EH (cell line): ENCODE measurements around the gene FAM219A.
A peak's percentile ranks its signal among the peaks of the same experiment; 100 is the strongest.
"Not testable (repeated sequence)": the region's sequence is repeated elsewhere in the genome, so short reads cannot be mapped to it uniquely, and the experiment has no call there.

Source experiments
- DNase-seq: peaks from one replicate; pipeline ENCODE4 v3.0.0-alpha.2; 2015; ENCODE audit warnings: low read depth

The FAM219A gene

DNA sequence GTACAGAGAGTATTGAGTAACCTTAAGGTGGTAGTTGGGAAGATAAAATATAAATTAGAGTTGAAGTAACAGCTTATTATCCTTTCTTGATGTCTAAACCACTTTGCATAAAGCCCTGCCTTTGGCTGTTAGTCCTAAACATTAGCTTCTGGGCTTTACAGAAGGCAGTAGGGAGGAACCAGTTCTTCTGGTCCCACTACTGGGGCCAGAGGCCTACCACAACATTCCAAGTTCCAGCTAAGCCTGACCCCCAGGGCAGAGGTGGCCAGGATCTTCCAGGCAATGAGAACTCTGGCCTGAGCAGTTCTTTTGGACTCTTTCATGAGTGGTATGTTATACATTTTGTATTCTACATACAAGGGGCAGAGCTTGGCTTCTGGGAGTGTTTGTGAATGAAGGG is 26.3 kb upstream of the FAM219A start:
- DNase-seq: no peak

DNA sequence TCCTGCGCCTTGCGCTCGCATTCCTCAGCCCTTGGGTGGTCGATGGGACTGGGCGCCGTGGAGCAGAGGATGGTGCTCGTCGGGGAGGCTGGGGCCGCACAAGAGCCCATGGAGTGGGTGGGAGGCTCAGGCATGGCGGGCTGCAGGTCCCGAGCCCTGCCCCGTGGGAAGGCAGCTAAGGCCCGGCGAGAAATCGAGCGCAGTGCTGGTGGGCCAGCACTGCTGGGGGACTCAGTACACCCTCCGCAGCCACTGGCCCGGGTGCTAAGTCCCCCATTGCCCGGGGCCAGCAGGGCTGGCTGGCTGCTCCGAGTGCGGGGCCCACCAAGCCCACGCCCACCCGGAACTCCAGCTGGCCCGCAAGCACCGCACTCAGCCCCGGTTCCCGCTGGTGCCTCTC is 24.4 kb upstream of the FAM219A start:
- DNase-seq: not testable (repeated sequence)

DNA sequence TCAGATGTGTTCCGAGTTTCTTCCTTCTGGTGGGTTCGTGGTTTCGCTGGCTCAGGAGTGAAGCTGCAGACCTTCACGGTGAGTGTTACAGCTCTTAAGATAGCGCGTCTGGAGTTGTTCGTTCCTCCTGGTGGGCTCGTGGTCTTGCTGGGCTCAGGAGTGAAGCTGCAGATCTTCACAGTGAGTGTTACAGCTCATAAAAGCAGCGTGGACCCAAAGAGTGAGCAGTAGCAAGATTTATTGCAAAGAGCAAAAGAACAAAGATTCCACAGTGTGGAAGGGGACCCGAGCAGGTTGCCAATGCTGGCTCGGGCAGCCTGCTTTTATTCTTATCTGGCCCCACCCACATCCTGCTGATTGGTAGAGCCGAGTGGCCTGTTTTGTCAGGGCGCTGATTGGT is 23.2 kb upstream of the FAM219A start:
- not testable (repeated sequence) for DNase-seq

DNA sequence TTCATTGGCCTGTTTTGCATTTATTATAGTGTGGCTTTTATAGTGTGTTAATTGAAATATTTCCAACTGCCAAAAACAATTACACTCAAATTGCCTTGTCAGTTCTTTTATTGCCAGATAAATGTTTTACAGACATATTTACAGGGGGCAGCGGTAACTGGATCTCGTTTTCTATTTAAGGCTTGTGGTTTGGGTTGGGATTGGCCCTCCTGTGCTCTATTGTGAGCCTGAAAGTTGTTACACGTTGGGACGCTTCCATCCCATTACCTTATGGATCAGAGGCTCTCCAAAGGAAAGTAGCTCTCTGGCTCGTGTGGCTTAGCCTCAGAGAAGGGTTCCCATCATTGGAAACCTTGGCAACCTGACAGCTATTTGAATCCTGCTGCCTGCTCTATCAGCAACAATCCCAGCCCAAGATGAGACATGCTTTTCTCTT is 21.1 kb upstream of the FAM219A start:
- DNase-seq: no peak

DNA sequence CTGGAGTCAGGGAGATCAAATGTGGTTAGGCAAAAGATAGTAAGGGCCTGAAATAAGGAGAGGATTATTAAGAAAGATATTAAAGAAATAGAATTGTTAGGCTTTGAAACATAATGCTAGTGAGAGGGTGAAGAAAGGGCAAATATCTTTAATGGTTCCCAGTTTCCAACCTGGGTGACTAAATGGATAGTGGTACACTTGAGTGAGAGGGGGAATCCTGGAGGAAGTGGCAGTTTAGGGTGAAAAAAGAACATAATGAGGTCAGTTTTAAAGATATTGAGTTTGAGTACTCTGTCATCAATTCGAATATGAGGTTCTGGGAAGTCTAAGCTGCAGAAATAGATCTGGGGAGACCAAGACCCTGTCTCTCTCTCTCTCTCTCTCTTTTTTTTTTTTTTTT is 19.2 kb upstream of the FAM219A start:
- DNase-seq: no peak

DNA sequence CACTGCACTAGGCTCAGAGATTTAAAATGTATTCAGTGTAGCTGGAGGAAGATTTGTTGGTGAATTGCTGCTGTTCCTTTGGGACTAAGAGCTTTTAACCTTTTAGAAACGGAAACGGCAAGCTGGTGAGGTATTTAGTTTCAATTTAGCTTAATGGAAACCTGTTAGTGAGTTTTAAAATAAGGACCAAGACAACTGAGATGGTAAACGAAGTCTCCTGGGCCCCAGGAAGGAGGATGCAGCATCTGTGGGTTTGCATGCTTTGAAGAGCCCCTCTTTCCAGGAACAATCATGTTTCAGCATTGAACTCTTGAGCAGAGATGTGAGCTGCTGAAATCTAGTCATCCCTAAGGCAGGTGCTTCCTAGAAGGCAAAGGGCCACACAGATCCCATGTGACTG is 16.7 kb upstream of the FAM219A start:
- DNase-seq: no peak

DNA sequence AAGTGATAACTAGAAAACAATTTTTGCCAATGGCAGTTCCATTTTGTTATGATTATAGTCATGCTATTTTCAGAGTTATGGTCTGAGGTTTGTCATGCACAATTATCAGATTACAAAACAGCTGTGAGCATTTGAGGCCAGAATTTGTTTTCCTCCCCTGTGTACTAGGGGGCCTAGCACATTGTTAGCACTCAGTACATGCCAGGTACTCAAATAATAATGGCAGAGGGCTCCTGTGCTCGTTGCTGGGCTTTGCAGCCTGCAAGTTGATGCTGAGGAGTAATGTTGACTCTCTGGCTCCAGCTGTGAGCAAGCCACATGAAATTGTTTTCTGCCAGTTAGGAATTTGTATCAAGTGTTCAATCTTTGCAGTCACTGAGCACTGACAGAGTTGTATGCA is 7.1 kb upstream of the FAM219A start:
- DNase-seq: no peak

DNA sequence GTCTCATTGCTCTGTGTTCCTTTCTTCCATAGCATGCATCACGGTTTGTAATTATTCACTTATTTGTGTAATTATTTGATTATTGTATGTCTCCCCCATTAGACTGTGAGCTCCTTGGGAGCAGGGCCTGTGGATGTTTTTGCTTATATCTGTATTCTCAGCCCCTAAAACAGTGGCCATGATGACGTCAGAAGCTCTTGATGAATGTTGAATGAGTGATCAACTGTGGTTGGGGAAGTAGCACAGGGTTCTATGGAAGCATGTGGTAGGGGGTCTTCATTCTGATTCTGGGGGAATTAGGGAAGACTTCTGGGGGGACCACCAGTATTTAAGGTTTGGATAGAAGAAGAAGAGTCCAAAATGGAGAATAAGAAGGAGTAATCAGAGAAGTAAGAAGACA is 6.2 kb upstream of the FAM219A start:
- DNase-seq: no peak

DNA sequence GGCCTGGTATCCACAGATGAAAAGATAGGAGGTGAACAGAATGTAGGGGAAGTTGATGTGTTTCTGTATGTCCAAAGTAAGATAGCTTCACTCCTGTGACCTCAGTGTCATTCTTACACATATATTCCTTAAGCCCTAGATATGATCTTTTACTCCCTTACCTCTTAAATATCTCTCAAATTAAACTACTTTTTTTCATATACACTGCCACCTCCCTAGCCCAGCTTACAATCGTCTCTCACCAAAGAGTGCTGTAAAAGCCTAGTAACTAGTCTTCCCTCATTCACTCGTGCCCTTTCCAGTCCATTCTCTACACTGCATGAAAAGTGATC is 5.5 kb upstream of the FAM219A start:
- no peak for DNase-seq

DNA sequence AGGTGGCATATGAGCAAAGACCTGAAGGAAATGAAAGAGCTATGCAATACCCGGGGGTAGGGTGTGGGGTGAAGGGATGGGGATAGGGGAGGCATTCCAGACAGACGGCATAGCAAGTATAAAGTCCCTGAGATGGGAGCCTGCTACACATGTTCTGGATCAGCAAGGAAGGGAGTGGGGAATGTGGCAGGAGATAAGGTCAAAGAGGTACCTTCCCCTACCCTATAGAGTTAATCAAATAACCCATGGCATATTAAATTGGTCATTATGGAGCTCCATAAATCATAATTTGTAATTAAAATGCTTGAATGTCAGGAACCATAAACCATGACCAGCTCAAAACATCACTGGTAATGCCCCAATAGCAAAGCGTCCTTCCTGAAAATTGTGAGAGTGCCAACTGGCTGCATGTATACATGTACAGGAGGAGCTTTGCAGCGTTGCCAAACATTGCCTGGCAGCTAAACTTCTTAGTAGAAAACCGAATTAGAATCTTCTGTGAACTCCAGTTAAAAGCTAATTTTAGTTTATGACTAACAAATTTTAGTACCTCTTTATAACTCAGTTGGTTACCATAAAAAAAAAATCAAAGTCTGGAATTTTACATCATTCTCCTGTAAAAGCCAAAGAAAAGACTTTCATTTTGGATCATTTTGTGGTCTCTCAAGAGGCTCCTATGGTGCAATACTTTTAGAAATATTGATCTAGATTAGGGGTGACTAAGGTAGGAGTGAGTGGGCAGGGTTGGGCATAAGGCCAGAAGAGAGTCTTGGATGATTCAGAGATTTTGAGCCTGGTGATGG is 4.9 kb upstream of the FAM219A start:
- DNase-seq: peak; percentile 74

DNA sequence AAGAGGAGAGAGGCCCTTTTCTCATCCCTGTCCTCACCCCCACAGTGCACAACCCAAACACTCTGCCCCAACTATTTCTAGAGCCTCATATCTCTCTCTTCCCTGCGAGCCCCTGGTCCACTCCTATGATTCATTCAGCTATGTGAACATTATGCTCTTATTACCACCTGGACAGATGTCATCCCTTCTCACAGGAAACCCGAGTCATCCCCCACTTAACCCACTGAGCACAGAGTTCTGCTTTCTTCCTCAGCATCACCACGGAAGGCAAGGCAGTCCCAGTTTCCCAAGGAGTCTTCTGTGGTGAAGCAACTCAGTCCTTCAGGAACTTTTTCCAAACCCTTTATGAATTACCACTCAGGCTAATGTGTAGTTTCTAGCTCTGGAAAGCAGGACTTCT is 1.6 kb upstream of the FAM219A start:
- no peak for DNase-seq

DNA sequence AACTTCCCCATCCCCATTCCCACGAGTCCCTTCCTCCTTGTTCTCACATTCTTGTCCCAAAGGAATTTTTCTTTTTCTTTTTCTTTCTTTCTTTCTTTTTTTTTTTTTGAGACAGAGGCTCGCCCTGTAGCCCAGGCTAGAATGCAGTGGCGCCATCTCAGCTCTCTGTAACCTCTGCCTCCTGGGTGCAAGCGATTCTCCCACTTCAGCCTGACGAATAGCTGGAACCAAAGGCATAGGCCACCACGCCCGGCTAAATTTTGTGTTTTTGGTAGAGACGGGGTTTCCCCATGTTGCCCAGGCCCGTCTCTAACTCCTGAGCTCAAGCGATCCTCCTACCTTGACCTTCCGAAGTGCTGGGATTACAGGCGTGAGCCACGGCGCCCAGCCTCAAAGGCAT is 986 bp upstream of the FAM219A start:
- DNase-seq: no peak

DNA sequence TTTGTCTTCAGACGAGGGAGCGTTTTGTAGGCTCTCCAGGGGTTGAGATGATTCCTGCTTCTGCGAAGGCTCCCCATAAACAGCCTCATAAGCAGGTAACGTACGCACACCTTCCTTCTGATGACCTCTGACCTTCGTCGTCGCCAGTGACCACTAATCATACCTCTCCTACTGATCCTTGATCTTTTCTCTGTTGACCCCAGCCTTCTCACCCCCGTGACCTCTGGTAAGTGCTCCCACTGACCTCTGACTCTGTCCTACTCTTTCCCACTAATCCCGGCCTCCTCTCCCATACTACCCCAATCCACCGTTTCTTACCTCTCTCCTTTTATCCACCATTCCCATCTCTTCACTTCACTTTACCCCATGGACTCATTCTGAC is 580 bp upstream of the FAM219A start:
- no peak for DNase-seq

DNA sequence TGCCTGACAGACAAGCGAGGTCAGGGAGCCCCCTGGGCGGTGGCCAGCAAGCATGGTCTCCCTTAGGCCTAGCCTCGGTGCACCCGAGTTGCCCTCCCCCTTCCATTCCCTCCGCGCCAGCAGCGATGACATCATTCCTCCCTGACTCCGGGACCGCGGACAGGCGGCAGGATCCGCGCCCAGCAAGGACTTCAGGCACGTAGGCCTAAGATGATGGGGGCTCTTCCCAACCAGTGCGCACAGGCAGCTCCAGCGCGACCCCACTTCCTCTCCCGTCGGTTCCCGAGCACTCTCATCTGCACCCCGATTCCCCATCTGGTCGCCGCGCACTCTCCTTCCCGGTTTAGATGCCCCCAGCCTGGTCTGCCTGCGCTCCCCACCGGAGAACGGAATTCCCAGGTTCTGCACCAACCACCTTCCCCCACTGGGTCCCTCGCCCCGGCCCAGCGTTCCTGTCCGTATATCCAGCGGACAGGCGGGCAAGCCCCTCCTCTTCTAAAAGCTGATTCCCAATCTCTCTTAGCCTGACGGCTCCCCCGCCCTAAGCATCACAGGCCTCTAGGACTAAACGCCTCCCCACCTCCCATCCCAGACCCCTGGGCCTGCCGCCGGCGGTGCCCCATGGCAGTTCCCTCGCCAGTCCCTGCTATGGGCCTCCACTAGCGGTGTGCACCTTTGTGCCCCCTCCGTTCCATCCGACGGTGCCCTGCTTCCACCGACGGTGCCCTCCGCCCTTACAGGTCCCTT is 931 bp downstream of the FAM219A start:
- peak; percentile 84 for DNase-seq

DNA sequence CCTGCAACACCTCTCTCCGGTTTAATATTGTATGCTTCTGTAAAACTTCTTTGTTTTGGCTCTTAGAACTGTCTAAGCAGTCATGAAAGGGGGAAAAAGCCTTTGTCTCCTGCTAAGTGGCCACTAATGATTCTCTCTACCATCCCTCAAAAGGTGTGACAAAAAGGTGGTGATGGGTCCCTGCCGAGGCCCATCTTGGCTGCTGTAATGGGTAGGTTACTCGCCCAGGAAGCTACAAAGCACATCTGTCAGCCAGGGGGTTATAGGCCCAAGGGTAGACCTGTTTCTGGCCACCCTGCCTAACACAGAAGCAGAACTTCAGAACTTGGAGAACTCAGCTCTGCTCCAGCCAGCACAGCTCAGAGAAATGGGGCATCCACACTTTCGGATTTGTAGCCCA is 1.6 kb downstream of the FAM219A start:
- no peak for DNase-seq

DNA sequence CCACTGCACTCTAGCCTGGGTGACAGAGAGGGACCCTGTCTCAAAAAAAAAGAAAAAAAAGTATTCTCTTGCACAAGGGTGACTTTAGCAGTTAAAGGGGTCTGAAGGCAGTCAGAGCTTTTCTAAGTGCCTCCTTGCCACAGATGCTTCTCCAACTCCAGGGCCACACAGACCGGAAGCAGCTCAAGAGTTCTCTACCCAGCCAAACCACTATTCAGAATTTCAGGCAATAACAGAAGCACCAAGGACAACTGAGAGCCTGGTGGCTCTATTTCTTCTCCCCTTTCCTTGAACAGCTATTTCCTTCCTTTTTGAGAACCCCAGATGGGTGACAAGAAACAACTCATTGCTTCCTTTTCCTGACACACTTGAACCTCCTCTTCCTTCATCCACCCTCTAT is 2.2 kb downstream of the FAM219A start:
- no peak for DNase-seq

DNA sequence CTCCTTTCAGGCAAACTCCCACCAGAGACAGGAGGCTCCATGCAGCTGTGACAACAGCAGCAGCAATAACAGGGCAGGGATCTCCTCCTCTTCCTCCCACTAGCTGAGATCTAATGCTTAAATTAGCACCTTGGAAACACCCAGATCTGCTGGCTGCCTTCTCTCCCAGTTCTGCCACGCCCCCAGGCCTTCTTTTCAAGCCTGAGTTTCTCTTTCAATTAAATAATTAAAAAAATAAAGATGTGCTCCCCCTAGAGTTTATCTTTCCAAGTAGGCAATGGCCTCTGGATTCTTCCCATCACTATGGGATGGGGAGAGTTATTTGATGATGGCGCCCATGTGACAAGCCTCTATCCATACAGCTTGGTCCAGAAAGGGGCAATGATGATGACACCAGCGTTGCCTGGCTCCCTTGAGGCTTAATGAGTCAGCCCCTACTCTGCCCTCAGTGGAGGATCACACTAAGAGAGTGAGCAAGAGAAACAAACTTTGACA is 3.8 kb downstream of the FAM219A start:
- DNase-seq: peak; percentile 80

DNA sequence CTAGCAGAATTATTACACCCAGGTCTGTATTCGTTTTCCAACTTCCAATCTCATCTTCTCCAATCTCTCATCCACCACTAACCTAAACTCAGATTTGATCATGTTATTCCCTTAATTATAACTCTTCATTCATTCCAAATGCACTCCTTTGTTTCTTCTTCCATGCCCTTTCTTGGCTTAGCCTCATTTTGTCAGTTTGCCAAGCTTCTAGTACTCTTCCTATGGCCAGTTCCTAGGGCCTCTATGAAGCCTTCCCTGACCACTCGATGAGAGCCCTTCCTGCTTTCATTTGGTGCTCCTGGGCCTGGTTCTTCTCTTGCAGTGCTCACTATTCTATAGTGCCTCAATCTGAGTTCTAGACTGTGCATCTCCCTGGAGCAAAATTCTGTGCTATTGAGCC is 5.8 kb downstream of the FAM219A start:
- DNase-seq: no peak

DNA sequence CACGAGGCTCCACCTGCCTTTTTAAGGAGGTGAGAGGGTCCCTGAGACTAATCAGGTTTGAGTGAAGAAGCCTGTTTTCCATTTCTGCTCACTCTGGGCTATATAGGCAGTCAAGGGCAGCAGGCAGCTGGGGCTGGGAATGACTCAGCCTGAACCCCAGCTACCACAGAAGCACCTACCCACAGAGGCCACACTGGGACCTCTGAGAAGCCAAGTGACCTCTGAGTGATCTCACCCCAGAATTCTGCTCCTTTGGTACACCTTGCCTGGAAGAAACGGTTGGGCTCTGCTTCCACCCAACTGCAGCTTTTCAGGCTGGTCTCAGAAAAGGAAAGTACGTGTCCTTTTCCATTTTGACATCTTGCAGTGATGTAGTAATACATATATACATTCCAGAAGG is 6.8 kb downstream of the FAM219A start:
- peak; percentile 23 for DNase-seq

DNA sequence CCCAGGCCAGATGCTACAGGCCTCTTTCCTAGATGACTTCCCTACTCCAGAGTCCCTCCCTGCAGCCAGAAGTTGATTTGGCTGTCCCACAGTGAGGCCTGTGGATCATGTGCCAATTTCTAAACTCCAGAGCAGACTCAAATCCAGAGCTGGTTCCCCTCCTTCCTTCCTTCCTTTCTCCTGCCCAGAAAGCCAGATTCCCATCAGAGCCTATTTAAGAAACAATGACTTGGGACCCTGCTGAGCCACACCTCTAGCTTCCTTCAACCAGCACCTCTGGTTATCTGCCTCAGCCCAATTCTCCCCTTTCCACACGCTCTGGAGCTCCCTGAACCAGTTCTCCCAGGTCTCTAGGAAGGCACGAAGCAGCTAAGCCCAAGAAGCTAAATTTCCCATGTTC is 7.2 kb downstream of the FAM219A start:
- DNase-seq: no peak

DNA sequence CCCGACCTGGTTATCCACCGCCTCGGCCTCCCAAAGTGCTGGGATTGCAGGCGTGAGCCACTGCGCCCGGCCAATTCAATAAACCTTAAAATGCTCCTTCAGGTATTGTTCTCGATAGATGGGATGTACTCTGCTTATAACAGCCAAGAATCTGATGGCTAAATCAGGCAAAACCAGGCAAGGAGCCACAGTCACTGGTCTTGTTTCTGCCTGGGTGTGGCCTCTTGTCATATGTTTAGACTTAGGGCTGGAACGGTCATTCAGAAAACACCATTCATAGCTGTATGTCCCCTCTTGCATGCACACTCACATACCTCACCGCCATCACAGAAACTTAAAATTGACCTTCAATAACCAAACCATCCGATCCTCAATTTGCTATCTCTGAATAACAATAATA is 7.7 kb downstream of the FAM219A start:
- no peak for DNase-seq

DNA sequence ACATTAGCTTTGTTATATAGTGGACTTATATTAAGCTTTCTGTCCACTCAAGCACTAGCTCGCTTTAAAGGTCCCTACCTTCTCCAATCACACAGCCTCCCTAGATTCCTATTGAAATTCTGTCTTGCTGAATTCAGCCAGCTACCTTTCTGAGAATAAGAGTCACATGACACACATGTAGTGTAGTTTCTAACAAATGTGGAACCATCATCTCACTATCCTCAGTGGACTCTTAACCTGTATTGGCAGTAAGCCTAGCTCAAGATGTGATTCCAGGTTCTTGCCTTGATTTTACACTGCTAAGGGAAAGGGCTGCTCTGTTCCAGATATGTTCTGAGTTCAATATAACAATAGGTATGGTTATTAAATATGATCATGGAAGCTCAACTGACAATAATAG is 11.4 kb downstream of the FAM219A start:
- DNase-seq: no peak

DNA sequence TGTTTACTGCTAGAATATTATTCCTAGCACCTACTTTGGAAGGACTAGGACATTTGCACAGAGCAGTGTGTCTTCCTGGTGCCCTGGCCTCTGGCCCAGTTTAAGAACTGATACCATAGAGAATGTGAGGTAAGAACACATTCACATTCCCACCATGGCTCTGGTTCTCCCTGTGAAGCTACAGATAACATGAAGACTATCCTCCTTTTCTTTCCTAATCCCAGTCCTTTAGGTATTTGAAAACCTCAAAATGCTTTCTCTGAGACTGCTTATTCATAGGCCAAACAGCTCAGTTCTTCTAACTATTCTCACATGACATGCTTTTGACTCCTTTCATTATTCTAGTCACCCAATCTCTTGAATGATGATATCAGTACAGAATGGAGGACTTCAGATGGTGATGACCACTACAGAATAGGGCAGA is 11.9 kb downstream of the FAM219A start:
- peak; percentile 74 for DNase-seq

DNA sequence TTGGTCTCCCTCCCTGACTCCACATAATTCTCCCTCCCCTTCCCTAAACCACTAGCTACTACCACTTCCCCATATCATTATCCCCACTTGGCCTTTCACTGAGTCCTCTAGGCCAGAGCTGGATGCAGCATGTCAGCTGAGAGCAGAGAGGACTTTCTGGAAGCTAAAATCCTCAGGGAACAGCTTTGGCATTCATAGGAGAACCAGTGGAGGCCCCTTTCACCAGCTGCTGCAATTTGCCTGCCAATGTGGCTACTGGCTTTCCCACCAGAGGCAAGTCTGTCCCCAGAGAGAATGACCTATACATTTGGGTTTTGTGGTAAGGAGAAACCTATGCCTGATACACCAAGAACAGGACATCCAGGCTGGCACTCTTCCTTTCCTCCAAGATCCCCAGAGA is 14.4 kb downstream of the FAM219A start:
- no peak for DNase-seq
